ENCODE measurements around the gene PLP1. TPM values are rescaled to one million over a fixed set of nuclear protein-coding genes. Genes with fewer than 3 reads are reported as not detected.

The PLP1 gene
- total RNA-seq, 2 donors from 2014 or later, result 5.1 to 16.0 TPM

- no peaks in the 10 kb centered on the region for H3K36me3 Mint-ChIP-seq (ENCODE audit: low read depth)
- Histone ChIP-seq H3K4me1 (ENCODE audit: control insufficient read depth, insufficient read depth, low read length) (no peaks in the 10 kb centered on the region), H3K9me3 (ENCODE audit: control insufficient read depth, low read length) (no peaks in the 10 kb centered on the region), H3K36me3 (ENCODE audit: control insufficient read depth, insufficient read depth, low read length) (no peaks in the 10 kb centered on the region), H3K27ac (ENCODE audit: low read depth, low read length) (peak overlapping the region; percentile 89), H3K27me3 (ENCODE audit: control insufficient read depth, insufficient read depth, low read length, poor library complexity, severe bottlenecking) (no peaks in the 10 kb centered on the region), H3K4me3 (ENCODE audit: low read length) (no peak overlapping the region), H3K9ac (ENCODE audit: extremely low read depth, low read length, poor library complexity, severe bottlenecking) (no peak overlapping the region)
- H3K27me3 Mint-ChIP-seq (ENCODE audit: insufficient read depth), result no peaks in the 10 kb centered on the region
- no peak overlapping the region for H3K27ac Mint-ChIP-seq
- no peak overlapping the region for H3K4me3 Mint-ChIP-seq
- TF ChIP-seq CTCF (conservative IDR thresholded peaks at IDR 0.05), result no peak
- H3K4me1 Mint-ChIP-seq, result peaks cover 20% of the 10 kb centered on the region
- 93% methylated on average over 8 of the region's 10 CpGs; no CpG with 5 or more reads in 1 of the 2 experiments for WGBS, 2 experiments (ENCODE audit: insufficient coverage in 1 of 2, insufficient read length in 1 of 2)
- H3K9me3 Mint-ChIP-seq, result no peaks in the 10 kb centered on the region
- DNase-seq, result no peak
Observed at GRCh38 chrX:103780336-103781061, 3.9 kb downstream of the PLP1 start.

GRCh38 chrX:103781062-103781402 is 4.4 kb downstream of the PLP1 start:
- H3K9ac ChIP-seq (ENCODE audit: extremely low read depth, low read length, poor library complexity, severe bottlenecking), result no peak overlapping the region
- WGBS, 2 experiments (ENCODE audit: insufficient coverage in 1 of 2, insufficient read length in 1 of 2), result 90% methylated on average over 3 of the region's 4 CpGs; no CpG with 5 or more reads in 1 of the 2 experiments
- no peak for TF ChIP-seq CTCF (conservative IDR thresholded peaks at IDR 0.05)
- no peak overlapping the region for H3K27ac Mint-ChIP-seq
- H3K36me3 ChIP-seq (ENCODE audit: control insufficient read depth, insufficient read depth, low read length), result no peaks in the 10 kb centered on the region
- H3K4me3 ChIP-seq (ENCODE audit: low read length), result no peak overlapping the region
- no peaks in the 10 kb centered on the region for H3K27me3 Mint-ChIP-seq (ENCODE audit: insufficient read depth)
- H3K9me3 Mint-ChIP-seq, result no peaks in the 10 kb centered on the region
- no peak for DNase-seq
- H3K36me3 Mint-ChIP-seq (ENCODE audit: low read depth), result no peaks in the 10 kb centered on the region
- H3K9me3 ChIP-seq (ENCODE audit: control insufficient read depth, low read length), result no peaks in the 10 kb centered on the region
- peak overlapping the region; percentile 89 for H3K27ac ChIP-seq (ENCODE audit: low read depth, low read length)
- peaks cover 20% of the 10 kb centered on the region for H3K4me1 Mint-ChIP-seq
- no peaks in the 10 kb centered on the region for H3K27me3 ChIP-seq (ENCODE audit: control insufficient read depth, insufficient read depth, low read length, poor library complexity, severe bottlenecking)
- H3K4me3 Mint-ChIP-seq, result no peak overlapping the region
- H3K4me1 ChIP-seq (ENCODE audit: control insufficient read depth, insufficient read depth, low read length), result no peaks in the 10 kb centered on the region

- Histone ChIP-seq H3K27ac (ENCODE audit: low read depth, low read length) (no peak overlapping the region), H3K4me3 (ENCODE audit: low read length) (no peak overlapping the region), H3K9ac (ENCODE audit: extremely low read depth, low read length, poor library complexity, severe bottlenecking) (no peak overlapping the region), H3K9me3 (ENCODE audit: control insufficient read depth, low read length) (no peaks in the 10 kb centered on the region), H3K4me1 (ENCODE audit: control insufficient read depth, insufficient read depth, low read length) (no peaks in the 10 kb centered on the region), H3K36me3 (ENCODE audit: control insufficient read depth, insufficient read depth, low read length) (no peaks in the 10 kb centered on the region), H3K27me3 (ENCODE audit: control insufficient read depth, insufficient read depth, low read length, poor library complexity, severe bottlenecking) (no peaks in the 10 kb centered on the region)
- no peak for DNase-seq
- H3K4me1 Mint-ChIP-seq, result peaks cover 16% of the 10 kb centered on the region
- no peak for TF ChIP-seq CTCF (conservative IDR thresholded peaks at IDR 0.05)
- no peak overlapping the region for H3K27ac Mint-ChIP-seq
- H3K36me3 Mint-ChIP-seq (ENCODE audit: low read depth), result no peaks in the 10 kb centered on the region
- no peaks in the 10 kb centered on the region for H3K27me3 Mint-ChIP-seq (ENCODE audit: insufficient read depth)
- H3K9me3 Mint-ChIP-seq, result no peaks in the 10 kb centered on the region
- H3K4me3 Mint-ChIP-seq, result no peak overlapping the region
- WGBS, 2 experiments (ENCODE audit: insufficient coverage in 1 of 2, insufficient read length in 1 of 2), result no CpG with 5 or more reads among the region's 1 CpG
Observed at GRCh38 chrX:103781706-103782105, 5.1 kb downstream of the PLP1 start.
